22Rv1 (cell line): Measurements from ENCODE around the gene NFIA.

Source experiments
- H3K27ac ChIP-seq: fragments of 450-650 bp; 2 replicates; pipeline ENCODE4 v1.5.1; 2017
- ZFX ChIP-seq: fragments of 450-650 bp; IDR thresholded peaks from 2 replicates; pipeline ENCODE4 v1.6.1; 2017; ENCODE audit warnings: antibody characterized with exemption, borderline replicate concordance
- TF ChIP-seq, protein P1 (sequence below): fragments of 450-650 bp; IDR thresholded peaks from 2 replicates; pipeline ENCODE4 v1.5.1; 2017; ENCODE audit warnings: mild to moderate bottlenecking

Gene NFIA

DNA sequence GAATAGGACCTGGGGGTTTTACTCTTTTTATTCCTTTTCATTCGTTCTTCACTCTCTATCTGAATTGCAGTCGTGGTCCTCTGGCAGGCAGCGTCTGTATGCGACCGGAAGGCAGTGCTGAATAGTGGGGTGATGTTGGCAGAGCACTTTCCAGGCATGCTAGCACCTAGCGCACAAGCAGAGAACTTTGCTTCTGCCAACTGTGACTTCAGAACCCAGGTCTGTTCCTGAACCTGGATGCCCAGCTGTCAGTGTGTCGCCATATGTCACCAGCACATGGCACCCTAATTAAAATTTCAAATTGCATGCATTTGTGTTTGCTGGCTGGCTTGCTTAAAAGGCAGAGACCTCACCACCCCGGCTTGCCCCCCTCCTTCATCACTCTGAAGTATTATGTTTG lies 116.2 kb downstream of the NFIA start:
- H3K27ac ChIP-seq = no peak overlapping the region
- no peak for TF ChIP-seq ZFX
- TF ChIP-seq, protein P1, sequence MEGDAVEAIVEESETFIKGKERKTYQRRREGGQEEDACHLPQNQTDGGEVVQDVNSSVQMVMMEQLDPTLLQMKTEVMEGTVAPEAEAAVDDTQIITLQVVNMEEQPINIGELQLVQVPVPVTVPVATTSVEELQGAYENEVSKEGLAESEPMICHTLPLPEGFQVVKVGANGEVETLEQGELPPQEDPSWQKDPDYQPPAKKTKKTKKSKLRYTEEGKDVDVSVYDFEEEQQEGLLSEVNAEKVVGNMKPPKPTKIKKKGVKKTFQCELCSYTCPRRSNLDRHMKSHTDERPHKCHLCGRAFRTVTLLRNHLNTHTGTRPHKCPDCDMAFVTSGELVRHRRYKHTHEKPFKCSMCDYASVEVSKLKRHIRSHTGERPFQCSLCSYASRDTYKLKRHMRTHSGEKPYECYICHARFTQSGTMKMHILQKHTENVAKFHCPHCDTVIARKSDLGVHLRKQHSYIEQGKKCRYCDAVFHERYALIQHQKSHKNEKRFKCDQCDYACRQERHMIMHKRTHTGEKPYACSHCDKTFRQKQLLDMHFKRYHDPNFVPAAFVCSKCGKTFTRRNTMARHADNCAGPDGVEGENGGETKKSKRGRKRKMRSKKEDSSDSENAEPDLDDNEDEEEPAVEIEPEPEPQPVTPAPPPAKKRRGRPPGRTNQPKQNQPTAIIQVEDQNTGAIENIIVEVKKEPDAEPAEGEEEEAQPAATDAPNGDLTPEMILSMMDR = no peak

DNA sequence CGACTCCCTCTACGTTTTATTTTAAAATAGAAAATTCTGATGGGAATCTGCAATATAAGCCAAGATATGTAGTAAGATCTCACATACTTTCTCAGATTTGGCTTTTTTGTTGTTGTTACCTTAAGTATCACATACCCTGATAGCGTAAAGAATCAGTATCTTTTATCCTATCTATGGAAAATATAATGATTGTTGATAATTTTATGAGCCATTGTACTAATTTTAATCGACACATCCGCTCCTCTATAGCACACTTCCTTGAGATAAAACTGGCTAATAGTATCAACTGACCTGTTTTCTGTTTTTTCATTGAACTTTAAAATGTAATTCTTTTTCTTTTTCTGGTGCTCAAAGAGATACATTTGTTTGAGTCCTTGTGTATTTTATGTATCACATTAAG lies 118.7 kb downstream of the NFIA start:
- TF ChIP-seq ZFX = no peak
- TF ChIP-seq, protein P1 = no peak
- H3K27ac ChIP-seq = no peak overlapping the region

DNA sequence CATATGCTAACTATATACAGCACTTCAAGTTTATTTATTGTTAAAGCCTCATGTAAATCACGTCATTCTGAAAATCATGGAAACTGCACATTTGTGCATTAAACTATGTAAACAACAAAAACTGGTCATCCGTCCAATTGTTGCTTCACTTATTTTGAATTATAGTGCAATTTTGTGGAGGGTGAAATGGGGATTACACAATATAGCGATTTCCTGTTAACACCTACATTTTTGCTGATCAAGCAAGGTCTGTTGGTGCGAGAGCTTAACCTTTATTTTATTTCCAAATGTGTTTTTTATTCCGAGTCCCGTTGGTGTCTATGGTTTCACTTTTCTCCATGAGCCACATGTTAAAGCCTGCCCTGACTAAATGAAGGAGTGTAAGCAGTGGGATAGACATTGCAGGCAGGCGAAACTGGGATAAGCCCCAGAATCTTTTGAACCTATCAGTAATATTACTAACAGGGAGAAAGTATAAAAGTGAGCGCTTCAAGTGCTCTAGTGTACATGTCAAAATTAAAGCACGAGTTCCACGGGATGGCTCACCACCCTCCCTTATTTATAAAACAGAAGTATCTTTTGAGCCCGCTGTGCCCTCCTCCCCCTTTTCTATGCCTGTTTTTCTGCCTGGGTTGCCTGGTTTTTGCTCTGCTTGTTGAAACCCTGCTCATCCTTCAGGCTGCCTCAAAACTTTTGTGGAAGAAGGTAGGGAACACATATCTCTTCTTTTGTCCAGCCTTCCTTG lies 120.7 kb downstream of the NFIA start:
- TF ChIP-seq ZFX = no peak
- TF ChIP-seq, protein P1 = no peak
- H3K27ac ChIP-seq = no peak overlapping the region

DNA sequence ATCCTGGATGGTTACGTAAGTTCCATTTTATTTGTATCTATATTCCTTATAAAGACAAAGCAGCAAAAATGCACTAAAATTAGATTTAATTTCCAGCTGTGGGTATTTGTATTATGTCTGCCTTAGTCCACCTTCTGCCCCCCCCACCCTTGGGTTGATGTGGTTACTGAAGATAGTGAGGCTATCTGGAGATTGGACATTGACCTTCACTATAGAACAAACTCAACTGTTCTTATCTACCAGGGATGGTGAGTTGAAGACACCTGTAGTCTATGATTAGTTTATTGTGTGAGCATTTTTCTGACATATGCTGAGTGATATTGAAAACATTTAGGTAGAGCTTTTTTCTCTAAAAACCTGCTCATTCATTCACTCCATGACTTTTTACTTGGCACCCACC lies 122.2 kb downstream of the NFIA start:
- no peak for TF ChIP-seq ZFX
- TF ChIP-seq, protein P1 = no peak
- H3K27ac ChIP-seq = no peak overlapping the region

DNA sequence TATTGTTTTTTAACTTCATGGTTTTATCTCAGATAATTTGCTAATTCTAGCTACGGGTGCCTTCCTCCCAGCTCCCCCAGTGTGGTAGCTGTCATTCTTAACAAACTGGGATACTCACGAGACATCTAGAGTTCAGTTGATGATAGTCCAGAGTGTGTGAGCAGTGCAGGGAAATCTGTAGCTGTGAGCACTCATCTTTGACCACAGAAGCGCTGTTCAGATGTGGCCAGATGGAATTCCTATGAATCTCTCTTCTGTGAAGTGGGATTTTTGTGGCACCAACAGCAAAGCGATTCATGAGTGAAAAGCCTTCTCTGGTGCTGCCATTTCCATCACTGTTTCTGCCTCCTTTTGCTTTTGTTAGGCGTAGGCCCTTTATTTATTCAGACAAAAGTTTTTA lies 125.1 kb downstream of the NFIA start:
- no peak overlapping the region for H3K27ac ChIP-seq
- TF ChIP-seq, protein P1 = no peak

DNA sequence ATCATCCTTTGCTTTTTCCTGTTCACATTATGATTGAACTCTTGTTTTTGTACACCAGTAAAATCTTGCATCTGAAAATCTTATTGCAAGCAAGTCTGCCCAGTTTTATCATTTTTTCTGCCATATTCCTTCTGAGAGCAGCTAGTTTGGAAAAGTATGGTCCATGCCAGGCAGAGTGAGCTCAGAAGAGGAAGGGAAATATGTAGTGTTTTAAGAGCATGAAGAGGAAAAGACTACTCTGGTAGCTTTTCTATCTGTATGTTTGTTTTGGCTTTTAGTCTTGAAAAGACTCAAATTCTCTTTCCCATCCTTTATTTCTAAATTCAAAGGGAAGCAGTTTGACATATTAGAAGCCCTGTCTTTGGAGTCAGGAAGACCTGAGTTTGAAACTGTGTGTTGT lies 125.8 kb downstream of the NFIA start:
- H3K27ac ChIP-seq = no peak overlapping the region

DNA sequence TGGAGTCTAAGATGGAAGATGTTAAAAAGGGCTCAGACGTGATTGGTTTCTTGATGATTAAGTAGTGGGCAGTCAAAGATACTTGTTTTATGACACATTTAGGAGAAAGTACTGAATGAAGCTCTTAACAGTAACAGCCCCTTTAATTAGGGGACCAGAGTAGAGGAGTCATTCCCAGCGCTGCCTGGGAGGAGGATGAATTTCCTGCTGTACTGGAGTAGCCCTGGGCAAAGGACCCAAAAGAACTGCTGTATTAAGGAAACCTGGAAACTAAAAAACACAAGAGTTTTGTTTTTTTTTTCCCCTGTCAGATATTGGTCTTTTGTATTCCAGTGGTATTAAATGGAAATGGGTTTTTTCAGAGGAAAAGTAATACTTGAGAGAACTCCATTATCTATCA lies 126.5 kb downstream of the NFIA start:
- TF ChIP-seq, protein P1 = no peak
- TF ChIP-seq ZFX = no peak
- H3K27ac ChIP-seq = no peak overlapping the region

More for the DNA sequence above, 125.8 kb downstream of the NFIA start:
- no peak for TF ChIP-seq ZFX
- TF ChIP-seq, protein P1 = no peak
